Muscle layer of duodenum (tissue), 2 donors: Measurements from ENCODE around the gene KRT4.
A peak's percentile ranks its signal among the peaks of the same experiment; 100 is the strongest.
"Not testable (repeated sequence)": the region's sequence is repeated elsewhere in the genome, so short reads cannot be mapped to it uniquely, and the experiment has no call there.

Source experiments
- H3K27ac ChIP-seq: one replicate; pipeline ENCODE4 v1.7.0; 2013; ENCODE audit warnings: mild to moderate bottlenecking, low read length
- H3K27me3 ChIP-seq: one replicate; pipeline ENCODE4 v1.7.0; 2013; ENCODE audit warnings: low read depth, mild to moderate bottlenecking, control low read depth, low read length
- H3K36me3 ChIP-seq, 2 donors: one replicate each; pipeline ENCODE4 v1.7.0; 2013; ENCODE audit warnings: low read length in 2 of 2, control low read depth in 1 of 2, mild to moderate bottlenecking in 1 of 2; ENCODE audit not compliant: insufficient read depth in 2 of 2, control insufficient read depth in 1 of 2
- H3K4me1 ChIP-seq, 2 donors: one replicate each; pipeline ENCODE4 v1.7.0; 2013; ENCODE audit warnings: low read length in 2 of 2, mild to moderate bottlenecking in 2 of 2, control low read depth in 1 of 2, moderate library complexity in 1 of 2; ENCODE audit not compliant: insufficient read depth in 2 of 2, control insufficient read depth in 1 of 2
- H3K4me3 ChIP-seq, 2 donors: one replicate each; pipeline ENCODE4 v1.7.0; 2013; ENCODE audit warnings: low read length in 2 of 2, low read depth in 1 of 2, mild to moderate bottlenecking in 1 of 2
- H3K9me3 ChIP-seq, 2 donors: one replicate each; pipeline ENCODE4 v1.7.0; 2013; ENCODE audit warnings: low read length in 2 of 2, control low read depth in 1 of 2, mild to moderate bottlenecking in 1 of 2; ENCODE audit not compliant: control insufficient read depth in 1 of 2
- donor health status: healthy.

Gene KRT4

DNA sequence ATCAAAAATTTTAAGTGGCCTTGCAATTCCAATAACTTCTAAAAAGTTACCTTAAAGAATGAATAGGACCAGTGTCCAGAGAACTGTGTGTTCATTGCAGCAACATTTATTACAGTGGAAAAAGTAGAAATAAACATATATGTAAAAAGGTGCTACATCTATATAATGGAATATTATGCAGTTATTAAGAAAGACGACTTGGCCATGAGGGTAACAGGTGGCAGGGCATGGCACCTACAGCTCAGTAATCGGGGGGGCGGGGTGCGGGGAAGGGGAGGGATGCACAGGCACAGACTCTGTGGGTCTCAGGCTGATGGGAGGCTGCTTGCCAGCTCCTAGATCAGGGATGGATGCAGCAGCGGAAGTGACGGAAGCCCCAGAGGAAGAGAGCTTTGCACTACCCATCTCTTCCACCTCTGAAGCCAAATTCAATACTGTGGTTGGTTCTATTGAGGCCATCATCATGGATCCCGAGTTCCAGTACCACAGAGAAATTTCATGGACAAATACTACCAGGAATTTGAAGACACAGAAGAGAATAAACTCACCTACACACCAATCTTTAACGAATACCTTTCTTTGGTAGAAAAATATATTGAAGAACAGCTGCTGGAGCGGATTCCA is 50.8 kb downstream of the KRT4 start:
- Histone ChIP-seq H3K27me3 (no peaks in the 10 kb centered on the region), H3K36me3 (no peaks in the 10 kb centered on the region), H3K9me3 (peaks cover 0 to 15% of the 10 kb centered on the region in 2 donors), H3K4me1 (no peaks in the 10 kb centered on the region), H3K4me3 (no peak overlapping the region), H3K27ac (no peak overlapping the region)

GRCh38 chr12:52761802-52762201 is 52.1 kb downstream of the KRT4 start:
- H3K36me3 ChIP-seq: no peaks in the 10 kb centered on the region
- peaks cover 5 to 15% of the 10 kb centered on the region in 2 donors for H3K9me3 ChIP-seq
- no peak overlapping the region for H3K27ac ChIP-seq
- H3K4me1 ChIP-seq: no peaks in the 10 kb centered on the region
- H3K4me3 ChIP-seq: peak overlapping the region in 1 of 2 donors; percentile 1
- H3K27me3 ChIP-seq: no peaks in the 10 kb centered on the region

DNA sequence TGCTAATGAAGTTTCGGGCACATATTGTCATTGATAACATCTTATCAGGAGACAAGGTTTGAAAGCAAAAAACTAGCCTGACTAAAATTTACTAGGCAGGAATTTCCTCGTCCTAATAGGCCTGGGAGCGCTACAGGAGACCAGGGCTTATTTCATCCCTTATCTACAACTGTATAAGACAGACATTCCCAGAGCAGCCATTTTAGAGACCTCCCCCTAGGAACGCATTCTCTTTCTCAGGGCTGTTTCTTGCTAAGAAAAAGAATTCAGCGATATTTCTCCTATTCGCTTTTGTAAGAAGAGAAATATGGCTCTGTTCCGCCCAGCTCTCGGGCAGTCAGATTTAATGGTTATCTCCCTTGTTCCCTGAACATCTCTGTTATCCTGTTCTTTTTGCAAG is 52.7 kb downstream of the KRT4 start:
- peaks cover 5 to 15% of the 10 kb centered on the region in 2 donors for H3K9me3 ChIP-seq
- not testable (repeated sequence) for H3K27ac ChIP-seq, H3K36me3 ChIP-seq, H3K27me3 ChIP-seq, H3K4me3 ChIP-seq, H3K4me1 ChIP-seq

- no peaks in the 10 kb centered on the region for H3K36me3 ChIP-seq
- H3K9me3 ChIP-seq: peaks cover 5 to 15% of the 10 kb centered on the region in 2 donors
- H3K4me3 ChIP-seq: no peak overlapping the region
- H3K27ac ChIP-seq: no peak overlapping the region
- H3K4me1 ChIP-seq: no peaks in the 10 kb centered on the region
- H3K27me3 ChIP-seq: no peaks in the 10 kb centered on the region
These were observed 53.3 kb downstream of the KRT4 start for GRCh38 chr12:52760623-52761022.

DNA sequence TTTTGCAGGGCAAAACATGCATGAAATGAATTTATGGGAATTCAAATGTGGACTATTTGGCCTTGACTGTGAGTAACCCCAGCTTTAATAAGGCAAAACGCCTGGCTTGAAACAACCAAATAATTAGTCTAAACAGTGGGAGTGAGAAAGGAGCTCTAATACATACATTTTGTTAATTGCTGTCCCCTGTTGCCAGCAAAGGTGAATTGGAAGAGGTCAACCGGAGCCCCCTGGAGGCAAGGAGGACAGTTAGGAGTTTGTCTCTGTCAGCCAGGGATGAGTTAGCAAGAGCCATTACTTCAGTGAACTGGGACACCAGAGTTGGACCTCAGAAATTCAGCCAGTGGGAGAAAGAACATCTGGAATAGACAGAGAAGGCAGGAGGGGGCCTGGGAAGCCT is 54.2 kb downstream of the KRT4 start:
- Histone ChIP-seq H3K4me3 (no peak overlapping the region), H3K9me3 (peaks cover 5 to 15% of the 10 kb centered on the region in 2 donors), H3K27ac (no peak overlapping the region), H3K4me1 (no peaks in the 10 kb centered on the region), H3K27me3 (no peaks in the 10 kb centered on the region), H3K36me3 (no peaks in the 10 kb centered on the region)

DNA sequence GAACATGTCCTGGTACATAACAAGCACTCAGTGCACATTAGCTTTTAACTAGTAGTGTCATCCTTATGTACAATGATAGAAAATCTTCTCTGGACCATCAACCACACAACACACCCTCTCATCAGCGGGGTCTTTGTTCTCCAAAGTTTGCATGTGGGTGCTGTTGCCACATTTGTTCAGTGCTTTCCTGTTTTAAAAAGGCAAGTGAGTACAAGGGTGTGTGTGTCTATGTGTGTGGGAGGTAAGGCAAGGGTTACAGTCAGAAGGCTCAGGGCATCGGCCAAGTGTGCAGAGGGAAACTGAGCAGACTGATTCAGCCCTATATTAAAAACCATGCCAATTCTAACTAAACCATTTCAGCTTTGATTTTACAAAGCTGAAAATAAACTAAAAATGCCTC is 54.7 kb downstream of the KRT4 start:
- no peak overlapping the region for H3K27ac ChIP-seq
- H3K4me3 ChIP-seq: no peak overlapping the region
- H3K27me3 ChIP-seq: no peaks in the 10 kb centered on the region
- peaks cover 5 to 15% of the 10 kb centered on the region in 2 donors for H3K9me3 ChIP-seq
- H3K4me1 ChIP-seq: no peaks in the 10 kb centered on the region
- H3K36me3 ChIP-seq: no peaks in the 10 kb centered on the region

DNA sequence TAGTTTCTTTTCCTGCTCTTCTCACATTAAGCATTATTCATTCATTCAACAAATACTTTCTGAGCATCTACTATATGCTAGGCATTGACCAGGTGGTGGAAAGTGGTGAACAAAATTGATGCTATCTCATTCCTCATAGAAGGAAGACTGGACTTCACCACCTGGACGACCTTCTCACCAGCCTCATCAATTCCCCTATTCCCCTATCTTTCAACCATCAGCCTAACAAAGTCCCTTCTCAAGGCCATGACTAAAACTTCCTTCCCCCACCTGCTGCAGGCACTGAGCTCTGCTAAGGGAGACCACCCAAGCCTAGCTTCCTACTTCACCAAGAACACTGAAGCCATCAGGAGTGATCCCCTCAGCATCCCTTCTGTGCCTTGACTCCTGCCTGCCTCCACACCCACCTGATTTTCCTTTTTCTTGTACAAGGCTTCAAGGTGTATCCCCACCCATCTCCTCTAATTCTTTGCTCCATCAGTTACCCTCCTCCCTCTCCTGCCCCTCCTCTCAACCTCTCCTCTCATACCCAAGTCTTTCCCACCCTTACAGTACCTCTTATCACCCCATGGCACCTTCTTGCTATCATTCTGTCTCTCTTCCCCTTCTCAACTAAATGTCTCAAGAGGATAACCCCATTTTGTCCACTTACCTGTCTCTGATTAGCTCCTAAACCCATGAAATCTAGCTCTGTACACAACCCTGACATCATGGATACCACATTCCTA is 56.3 kb downstream of the KRT4 start:
- no peaks in the 10 kb centered on the region for H3K27me3 ChIP-seq
- no peaks in the 10 kb centered on the region for H3K4me1 ChIP-seq
- no peaks in the 10 kb centered on the region for H3K36me3 ChIP-seq
- H3K27ac ChIP-seq: no peak overlapping the region
- H3K4me3 ChIP-seq: no peak overlapping the region
- H3K9me3 ChIP-seq: peaks cover 5 to 15% of the 10 kb centered on the region in 2 donors
